ENCODE results near the gene KRT74. TPM values are rescaled to one million over a fixed set of nuclear protein-coding genes. Genes with fewer than 3 reads are reported as not detected.

KRT74 gene
- polyA plus RNA-seq, 1 donor (not counting 4 experiments of a cell fraction or from before 2014, with no cell fraction given), result 0.17 TPM

GRCh38 chr12:52519387-52519703 lies 54.3 kb downstream of the KRT74 start:
- peaks cover 22 to 45% of the 10 kb centered on the region in 2 experiments for H3K36me3 ChIP-seq (ENCODE audit: control insufficient read depth in 2 of 2, extremely low read depth in 1 of 2, insufficient read depth in 2 of 2, low read length in 2 of 2)
- peak overlapping the region; percentile 96 for H3K4me2 ChIP-seq (ENCODE audit: control insufficient read depth, extremely low read depth, insufficient read depth, low read depth, low read length)
- H3K27ac ChIP-seq (ENCODE audit: control insufficient read depth, insufficient read depth, low read length), result peak overlapping the region; percentile 98
- DNase-seq (ENCODE audit: low read depth, low spot score), result no peak
- peaks cover 62% of the 10 kb centered on the region for H3K4me1 ChIP-seq (ENCODE audit: control insufficient read depth, extremely low read depth, insufficient read depth, low read length)
- no peaks in the 10 kb centered on the region for H3K9me3 ChIP-seq (ENCODE audit: control insufficient read depth, low read depth, low read length)
- dilution Hi-C loops (cut with MboI; ENCODE audit: extremely low pct_ligation_motif_present, low sequenced_read_pairs), result no loop called here
- H3K4me3 ChIP-seq (ENCODE audit: control insufficient read depth in 2 of 3, extremely low read depth in 1 of 3, insufficient read depth in 2 of 3, low read depth in 1 of 3, low read length in 3 of 3), result peak overlapping the region; percentile 49 to 96 (median 87)
- peaks cover 22% of the 10 kb centered on the region for H3K79me2 ChIP-seq (ENCODE audit: control insufficient read depth, insufficient read depth, low read length)
- no peak overlapping the region for H2AFZ ChIP-seq (ENCODE audit: control insufficient read depth, low read length)
- no peak for FAIRE-seq
- peak overlapping the region; percentile 92 for H3K9ac ChIP-seq (ENCODE audit: control insufficient read depth, extremely low read depth, insufficient read depth, low read length)
- H4K20me1 ChIP-seq (ENCODE audit: control insufficient read depth, extremely low read depth, insufficient read depth, low read length), result peaks cover 45% of the 10 kb centered on the region
- no peak for TF ChIP-seq CTCF (optimal IDR thresholded peaks at IDR 0.05 in 1 of 3, IDR thresholded peaks at IDR 0.05 in 1 of 3, conservative IDR thresholded peaks at IDR 0.05 in 1 of 3; ENCODE audit: extremely low read depth in 1 of 3, insufficient read depth in 2 of 3, low read length in 3 of 3)
- TF ChIP-seq EZH2 (IDR thresholded peaks at IDR 0.05; ENCODE audit: low read length), result no peak
- no peaks in the 10 kb centered on the region for H3K9me1 ChIP-seq (ENCODE audit: control insufficient read depth, extremely low read depth, insufficient read depth, low read length)
- H3K27me3 ChIP-seq (ENCODE audit: control insufficient read depth, extremely low read depth, insufficient read depth, low read length), result no peaks in the 10 kb centered on the region

- H2AFZ ChIP-seq (ENCODE audit: control insufficient read depth, low read length), result no peak overlapping the region
- H3K27ac ChIP-seq (ENCODE audit: control insufficient read depth, insufficient read depth, low read length), result peak overlapping the region; percentile 98
- peak overlapping the region; percentile 96 for H3K4me2 ChIP-seq (ENCODE audit: control insufficient read depth, extremely low read depth, insufficient read depth, low read depth, low read length)
- peaks cover 22 to 45% of the 10 kb centered on the region in 2 experiments for H3K36me3 ChIP-seq (ENCODE audit: control insufficient read depth in 2 of 2, extremely low read depth in 1 of 2, insufficient read depth in 2 of 2, low read length in 2 of 2)
- H3K9me3 ChIP-seq (ENCODE audit: control insufficient read depth, low read depth, low read length), result no peaks in the 10 kb centered on the region
- no peaks in the 10 kb centered on the region for H3K9me1 ChIP-seq (ENCODE audit: control insufficient read depth, extremely low read depth, insufficient read depth, low read length)
- peak overlapping the region; percentile 49 to 96 (median 87) for H3K4me3 ChIP-seq (ENCODE audit: control insufficient read depth in 2 of 3, extremely low read depth in 1 of 3, insufficient read depth in 2 of 3, low read depth in 1 of 3, low read length in 3 of 3)
- peaks cover 45% of the 10 kb centered on the region for H4K20me1 ChIP-seq (ENCODE audit: control insufficient read depth, extremely low read depth, insufficient read depth, low read length)
- FAIRE-seq (peak; percentile 36), DNase-seq (ENCODE audit: low read depth, low spot score) (no peak)
- peaks cover 22% of the 10 kb centered on the region for H3K79me2 ChIP-seq (ENCODE audit: control insufficient read depth, insufficient read depth, low read length)
- H3K9ac ChIP-seq (ENCODE audit: control insufficient read depth, extremely low read depth, insufficient read depth, low read length), result peak overlapping the region; percentile 92
- no peak for TF ChIP-seq CTCF (optimal IDR thresholded peaks at IDR 0.05 in 1 of 3, IDR thresholded peaks at IDR 0.05 in 1 of 3, conservative IDR thresholded peaks at IDR 0.05 in 1 of 3; ENCODE audit: extremely low read depth in 1 of 3, insufficient read depth in 2 of 3, low read length in 3 of 3)
- no peak for TF ChIP-seq EZH2 (IDR thresholded peaks at IDR 0.05; ENCODE audit: low read length)
- dilution Hi-C loops (cut with MboI; ENCODE audit: extremely low pct_ligation_motif_present, low sequenced_read_pairs), result no loop called here
- peaks cover 56% of the 10 kb centered on the region for H3K4me1 ChIP-seq (ENCODE audit: control insufficient read depth, extremely low read depth, insufficient read depth, low read length)
- no peaks in the 10 kb centered on the region for H3K27me3 ChIP-seq (ENCODE audit: control insufficient read depth, extremely low read depth, insufficient read depth, low read length)
Observed at GRCh38 chr12:52518574-52519386, 54.9 kb downstream of the KRT74 start.
